GM12878 (cell line): Measurements from ENCODE around the gene LRRC26. TPM values are rescaled to one million over a fixed set of nuclear protein-coding genes. Genes with fewer than 3 reads are reported as not detected.

Source experiments
- CTCF ChIP-seq, 3 experiments: IDR thresholded peaks in 2 of 3; conservative IDR thresholded peaks in 1 of 3; 2 replicates each; pipeline ENCODE4 v1.5.1; 2011; ENCODE audit warnings: low read depth in 3 of 3, low read length in 3 of 3, mild to moderate bottlenecking in 3 of 3, control low read depth in 2 of 3, moderate library complexity in 2 of 3, inconsistent platforms in 1 of 3, mixed read lengths in 1 of 3; ENCODE audit not compliant: control insufficient read depth in 2 of 3, insufficient read depth in 1 of 3; ENCODE audit errors: extremely low read depth in 1 of 3
- ETV6 ChIP-seq, 2 experiments: fragments of 450-650 bp in 1 of 2; IDR thresholded peaks in 1 of 2; conservative IDR thresholded peaks in 1 of 2; 2 replicates each; pipeline ENCODE4 v1.6.1; 2014; ENCODE audit warnings: antibody characterized with exemption in 1 of 2, borderline replicate concordance in 1 of 2, low read depth in 1 of 2, mild to moderate bottlenecking in 1 of 2, moderate library complexity in 1 of 2
- TCF3 ChIP-seq: IDR thresholded peaks from 2 replicates; pipeline ENCODE4 v1.6.1; 2012; ENCODE audit warnings: low read depth, mild to moderate bottlenecking, low read length, borderline replicate concordance; ENCODE audit not compliant: insufficient read depth
- ZBTB11 ChIP-seq: fragments of 450-650 bp; formaldehyde crosslinking; IDR thresholded peaks from 2 replicates; pipeline ENCODE4 v1.5.0; 2022; ENCODE audit warnings: mild to moderate bottlenecking, missing genetic modification characterization
- polyA plus RNA-seq, 11 experiments: library from polyadenylated mRNA; depleted of rRNA in 4 of 11; unstranded in 6 of 11; stranded (reverse) in 5 of 11; fragments of >200 nt; fragmentation: Nextera tagmentation in 4 of 11; fragmentation: Illumina TruSeq in 1 of 11; extraction: Ambion mirVana in 4 of 11; extraction: Trizol in 1 of 11; gene quantifications; 1 replicate in 1 of 11; 2 replicates in 10 of 11; pipeline versions ENCODE4 v1.2.1 to v1.2.3, GENCODE V29; 2011 to 2016; ENCODE audit warnings: inconsistent platforms in 2 of 11, missing spikeins in 2 of 11, low read depth in 1 of 11
- total RNA-seq, 4 experiments: library from RNA; depleted of rRNA in 3 of 4; stranded (reverse); fragments of >200 nt in 3 of 4; fragmentation: Illumina TruSeq in 1 of 4; extraction: Trizol in 1 of 4; gene quantifications; 2 replicates each; pipeline versions ENCODE4 v1.2.1 to v1.2.3, GENCODE V29; 2013 to 2021

LRRC26 gene
- total and polyA plus RNA-seq, 10 of the 15 experiments (the other 5 are each of a cell fraction or from before 2014, with no cell fraction given), result 0.29 to 0.91 (median 0.64) TPM; not detected in 5

- TF ChIP-seq ZBTB11 (CRISPR knock-in tag), result no peak
- TF ChIP-seq TCF3, result 0 out of 2 replicates have a peak, but pooled peaks have one; percentile 15
- TF ChIP-seq ETV6 (conservative IDR thresholded peaks at IDR 0.05 in 1 of 2, IDR thresholded peaks at IDR 0.05 in 1 of 2; ENCODE audit: borderline replicate concordance in 1 of 2, low read depth in 1 of 2), result no peak
- TF ChIP-seq CTCF (IDR thresholded peaks at IDR 0.05 in 2 of 3, conservative IDR thresholded peaks at IDR 0.05 in 1 of 3; ENCODE audit: control insufficient read depth in 2 of 3, extremely low read depth in 1 of 3, insufficient read depth in 1 of 3, low read depth in 3 of 3, low read length in 3 of 3), result no peak
Observed at GRCh38 chr9:137156567-137157375, 13.1 kb downstream of the LRRC26 start (continued).
